Mucosa of gallbladder (tissue), 1 donor: ENCODE results near the gene INTS15. TPM values are rescaled to one million over a fixed set of nuclear protein-coding genes. Genes with fewer than 3 reads are reported as not detected.

Experiments used
- DNase-seq: peaks from one replicate; pipeline ENCODE4 v3.0.0-alpha.2; 2020; ENCODE audit warnings: low spot score
- total RNA-seq: library from RNA; stranded (reverse); gene quantifications from one replicate; pipeline ENCODE4 v1.2.1, GENCODE V29; 2021
- donor health status: DM: no; HTN: no; CAD: no.

INTS15 gene
- total RNA-seq, 1 donor from 2014 or later, result 32.1 TPM

- DNase-seq, result no peak
These were observed 66.0 kb downstream of the INTS15 start for GRCh38 chr7:6655636-6656385.

DNA sequence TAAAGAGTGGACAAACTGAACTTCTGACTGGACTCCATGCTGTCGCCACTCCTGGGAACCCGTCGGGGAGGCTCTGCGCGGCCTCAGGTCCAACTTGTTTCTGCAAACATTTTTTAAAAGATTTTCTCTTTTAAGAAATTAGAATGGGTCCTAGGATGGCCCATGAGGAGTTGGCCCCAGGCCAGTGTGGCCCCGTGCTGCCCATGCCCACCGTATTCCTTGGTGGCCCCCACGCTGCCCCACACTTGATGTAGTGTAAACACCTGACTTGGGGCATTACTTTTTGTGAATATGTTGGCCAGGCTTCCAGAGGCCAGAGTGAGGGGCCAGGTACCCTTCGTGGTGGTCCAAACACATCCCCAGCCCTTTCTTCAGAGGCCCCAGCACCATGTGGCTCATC lies 66.6 kb downstream of the INTS15 start:
- no peak for DNase-seq

Other genes with a start within 250 kb of the INTS15 start
- gene FAM220A, start 241.1 kb upstream of the INTS15 start, total RNA-seq, result 20.1 TPM
- 276 TPM for gene RAC1, start 215.5 kb upstream of the INTS15 start, total RNA-seq
- 28.8 TPM for gene DAGLB, start 142.1 kb upstream of the INTS15 start, total RNA-seq
- gene KDELR2, start 105.9 kb upstream of the INTS15 start, total RNA-seq, result 188 TPM
- gene GRID2IP, start 38.6 kb upstream of the INTS15 start, total RNA-seq, result 0.86 TPM
- gene ZDHHC4, start 12.6 kb upstream of the INTS15 start, total RNA-seq, result 64.9 TPM
- gene ZNF853, start 25.6 kb downstream of the INTS15 start, total RNA-seq, result 11.2 TPM
- gene ZNF316, start 47.3 kb downstream of the INTS15 start, total RNA-seq, result 37.3 TPM
- gene ZNF12, start 116.9 kb downstream of the INTS15 start, total RNA-seq, result 28.3 TPM
- 0.09 TPM for gene RSPH10B2, start 164.1 kb downstream of the INTS15 start, total RNA-seq
- 47.2 TPM for gene CCZ1B, start 236.3 kb downstream of the INTS15 start, total RNA-seq